PC-9 (cell line): ENCODE measurements around the gene UBE2V1. TPM values are rescaled to one million over a fixed set of nuclear protein-coding genes. Genes with fewer than 3 reads are reported as not detected.
A peak's percentile ranks its signal among the peaks of the same experiment; 100 is the strongest.

Source experiments
- BruUV-seq: library from RNA; stranded (reverse); fragments of 400-500 nt; replicated peaks from 2 replicates; lab custom pipeline; 2021; lab: Mats Ljungman, UMichigan
- CTCF ChIA-PET: fragments of 300-600 bp; sonication (Branson Sonifier 250); formaldehyde crosslinking; loops from one replicate; lab custom pipeline; 2022; ENCODE audit warnings: antibody characterized with exemption; lab: Charles Lee
- POLR2A ChIA-PET: fragments of 300-600 bp; sonication (Branson Sonifier 250); formaldehyde crosslinking; loops from one replicate; lab custom pipeline; 2022; ENCODE audit warnings: antibody characterized with exemption; ENCODE audit not compliant: unreplicated experiment; lab: Charles Lee
- DNase-seq, 2 experiments: peaks; one replicate each; pipeline versions ENCODE4 v3.0.0 to v3.0.0-alpha.2; 2015 to 2022; ENCODE audit warnings: mixed read lengths in 1 of 2
- H2AFZ ChIP-seq: fragments of 200-600 bp; sonication (generic); 2 replicates; pipeline ENCODE4 v1.8.1; 2017; ENCODE audit warnings: antibody characterized with exemption
- H3F3A ChIP-seq: fragments of 200-600 bp; sonication (generic); 2 replicates; pipeline ENCODE4 v1.8.1; 2017; ENCODE audit warnings: antibody characterized with exemption, mild to moderate bottlenecking, low read depth; ENCODE audit not compliant: insufficient read depth
- H3K27ac ChIP-seq: fragments of 200-600 bp; sonication (generic); 2 replicates; pipeline ENCODE4 v1.6.1; 2016; ENCODE audit warnings: mixed run types
- H3K27me3 ChIP-seq: fragments of 200-600 bp; sonication (generic); 2 replicates; pipeline ENCODE4 v1.6.1; 2016; ENCODE audit warnings: low read depth, mixed run types; ENCODE audit not compliant: insufficient read depth
- H3K36me3 ChIP-seq: fragments of 200-600 bp; sonication (generic); 2 replicates; pipeline ENCODE4 v1.6.1; 2016; ENCODE audit warnings: low read depth, mixed run types
- H3K4me1 ChIP-seq: fragments of 200-600 bp; sonication (generic); replicated peaks from 2 replicates; pipeline ENCODE4 v1.6.1; 2016; ENCODE audit warnings: mixed run types; ENCODE audit not compliant: insufficient read depth
- H3K4me2 ChIP-seq: fragments of 200-600 bp; sonication (generic); 2 replicates; pipeline ENCODE4 v1.6.1; 2017; ENCODE audit warnings: mixed run types
- H3K4me3 ChIP-seq: fragments of 200-600 bp; sonication (generic); 2 replicates; pipeline ENCODE4 v1.6.1; 2016; ENCODE audit warnings: mixed run types
- H3K79me2 ChIP-seq: fragments of 200-600 bp; sonication (generic); 2 replicates; pipeline ENCODE4 v1.6.1; 2017; ENCODE audit warnings: low read depth, mixed run types
- H3K9me2 ChIP-seq: fragments of 200-600 bp; sonication (generic); 2 replicates; pipeline ENCODE4 v1.8.1; 2017; ENCODE audit warnings: mild to moderate bottlenecking; ENCODE audit not compliant: insufficient read depth
- H3K9me3 ChIP-seq: fragments of 200-600 bp; sonication (generic); 2 replicates; pipeline ENCODE4 v1.8.1; 2016; ENCODE audit warnings: low read depth; ENCODE audit not compliant: insufficient read depth
- H4K20me1 ChIP-seq: fragments of 200-600 bp; sonication (generic); 2 replicates; pipeline ENCODE4 v1.8.1; 2017; ENCODE audit not compliant: insufficient read depth
- EZH2 ChIP-seq: fragments of 200-600 bp; sonication (generic); IDR thresholded peaks from 2 replicates; pipeline ENCODE4 v1.8.0; 2017; ENCODE audit warnings: antibody characterized with exemption, low read depth
- intact Hi-C: fragments of 100-400 bp; cut with micrococcal nuclease; formaldehyde crosslinking; loops from one replicate; pipeline ENCODE4 v1.10.0; 2022; ENCODE audit not compliant: unreplicated experiment
- total RNA-seq: library from RNA; stranded (reverse); gene quantifications from 2 replicates; pipeline ENCODE4 v1.2.3, GENCODE V29; 2021
- TF ChIP-seq, protein P1 (sequence below): fragments of 200-600 bp; sonication (generic); conservative IDR thresholded peaks from 2 replicates; pipeline ENCODE4 v1.6.1; 2017; ENCODE audit warnings: mixed run types, antibody characterized with exemption, mild to moderate bottlenecking, moderate library complexity

The UBE2V1 gene
- total RNA-seq, 1 experiment from 2014 or later: 174 TPM

DNA sequence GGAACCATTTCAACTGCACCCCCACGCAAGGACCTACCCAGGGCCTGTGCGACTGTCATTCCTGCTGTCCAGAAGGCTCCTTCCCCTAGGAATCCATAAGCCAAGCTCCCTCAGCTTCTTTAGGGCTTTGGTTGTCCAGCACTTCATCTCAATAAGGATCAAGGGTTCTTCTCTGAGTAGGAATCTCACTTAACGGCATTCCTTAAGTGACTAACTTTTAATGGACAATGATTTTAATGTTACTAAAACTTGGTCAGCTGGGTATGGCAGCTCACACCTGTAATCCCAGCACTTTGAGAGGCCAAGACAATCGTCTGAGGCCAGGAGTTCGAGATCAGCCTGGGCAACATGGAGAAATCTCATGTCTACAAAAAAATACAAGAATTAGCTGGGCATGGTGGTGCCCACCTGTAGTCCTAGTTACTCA lies 13.4 kb downstream of the UBE2V1 start:
- H3K9me3 ChIP-seq: no peaks in the 10 kb centered on the region
- intact Hi-C loops: no loop called here
- ChIA-PET POLR2A (interaction anchor here (0.5 kb wide), 1 partner anchor 645 kb away, joined by 5 read pairs; no protein-coding TSS in a partner anchor), CTCF (interaction anchor here (0.5 to 0.6 kb wide), 3 partner anchors 15 to 349 kb away, joined by 3 to 6 read pairs (median 3); no protein-coding TSS in a partner anchor)
- H3F3A ChIP-seq: peaks cover 46% of the 10 kb centered on the region; the same call in 1 of the 2 replicates
- H3K79me2 ChIP-seq: peaks cover 99% of the 10 kb centered on the region
- no peak overlapping the region for H3K4me3 ChIP-seq
- H4K20me1 ChIP-seq: peaks cover 75% of the 10 kb centered on the region
- H3K9me2 ChIP-seq: no peaks in the 10 kb centered on the region
- no peak overlapping the region for H3K4me2 ChIP-seq
- TF ChIP-seq EZH2: no peak
- TF ChIP-seq, protein P1, sequence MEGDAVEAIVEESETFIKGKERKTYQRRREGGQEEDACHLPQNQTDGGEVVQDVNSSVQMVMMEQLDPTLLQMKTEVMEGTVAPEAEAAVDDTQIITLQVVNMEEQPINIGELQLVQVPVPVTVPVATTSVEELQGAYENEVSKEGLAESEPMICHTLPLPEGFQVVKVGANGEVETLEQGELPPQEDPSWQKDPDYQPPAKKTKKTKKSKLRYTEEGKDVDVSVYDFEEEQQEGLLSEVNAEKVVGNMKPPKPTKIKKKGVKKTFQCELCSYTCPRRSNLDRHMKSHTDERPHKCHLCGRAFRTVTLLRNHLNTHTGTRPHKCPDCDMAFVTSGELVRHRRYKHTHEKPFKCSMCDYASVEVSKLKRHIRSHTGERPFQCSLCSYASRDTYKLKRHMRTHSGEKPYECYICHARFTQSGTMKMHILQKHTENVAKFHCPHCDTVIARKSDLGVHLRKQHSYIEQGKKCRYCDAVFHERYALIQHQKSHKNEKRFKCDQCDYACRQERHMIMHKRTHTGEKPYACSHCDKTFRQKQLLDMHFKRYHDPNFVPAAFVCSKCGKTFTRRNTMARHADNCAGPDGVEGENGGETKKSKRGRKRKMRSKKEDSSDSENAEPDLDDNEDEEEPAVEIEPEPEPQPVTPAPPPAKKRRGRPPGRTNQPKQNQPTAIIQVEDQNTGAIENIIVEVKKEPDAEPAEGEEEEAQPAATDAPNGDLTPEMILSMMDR: no peak
- peaks cover 35% of the 10 kb centered on the region for H3K4me1 ChIP-seq
- no peak overlapping the region for H2AFZ ChIP-seq
- DNase-seq: peak in 1 of 2 experiments; percentile 80
- peaks cover 32% of the 10 kb centered on the region; the same call in 1 of the 2 replicates for H3K36me3 ChIP-seq
- no peaks in the 10 kb centered on the region for H3K27me3 ChIP-seq
- no TSS peak for BruUV-seq
- 0 out of 2 replicates have a peak overlapping the region, but pooled peaks have one; percentile 5 for H3K27ac ChIP-seq

DNA sequence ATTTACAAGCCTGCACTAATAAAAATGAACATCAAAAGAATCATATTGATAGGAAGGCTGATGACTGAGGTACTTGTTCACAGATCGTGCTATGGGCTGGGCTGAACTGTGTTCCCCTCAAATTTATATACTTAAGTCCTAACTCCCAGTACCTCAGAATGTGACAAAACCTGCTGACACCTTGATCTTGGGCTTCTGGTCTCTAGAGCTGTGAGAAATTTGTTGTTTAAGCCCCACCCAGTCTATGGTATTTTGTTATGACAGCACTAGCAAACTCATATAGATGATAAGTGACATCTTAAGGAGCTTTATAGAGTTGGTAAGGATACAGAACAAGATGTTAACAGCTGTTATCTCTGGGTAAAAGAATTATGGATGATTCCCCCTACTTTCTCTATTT lies 13.8 kb downstream of the UBE2V1 start:
- peak in 1 of 2 experiments; percentile 65 for DNase-seq
- peaks cover 78% of the 10 kb centered on the region for H4K20me1 ChIP-seq
- H3K4me1 ChIP-seq: peaks cover 35% of the 10 kb centered on the region
- H3K9me2 ChIP-seq: no peaks in the 10 kb centered on the region
- CTCF ChIA-PET: interaction anchor here (0.5 to 0.6 kb wide), 2 partner anchors 15 to 120 kb away, joined by 3 to 6 read pairs; no protein-coding TSS in a partner anchor
- TF ChIP-seq, protein P1: no peak
- TF ChIP-seq EZH2: no peak
- POLR2A ChIA-PET: interaction anchor here (0.5 kb wide), 1 partner anchor 645 kb away, joined by 5 read pairs; no protein-coding TSS in a partner anchor
- peaks cover 98% of the 10 kb centered on the region for H3K79me2 ChIP-seq
- intact Hi-C loops: no loop called here
- H3K4me2 ChIP-seq: no peak overlapping the region
- BruUV-seq: no TSS peak
- no peaks in the 10 kb centered on the region for H3K27me3 ChIP-seq
- H3K27ac ChIP-seq: 0 out of 2 replicates have a peak overlapping the region, but pooled peaks have one; percentile 5
- H3K4me3 ChIP-seq: no peak overlapping the region
- no peaks in the 10 kb centered on the region for H3K9me3 ChIP-seq
- peaks cover 44% of the 10 kb centered on the region; the same call in 1 of the 2 replicates for H3F3A ChIP-seq
- no peak overlapping the region for H2AFZ ChIP-seq
- peaks cover 36% of the 10 kb centered on the region; the same call in 1 of the 2 replicates for H3K36me3 ChIP-seq

DNA sequence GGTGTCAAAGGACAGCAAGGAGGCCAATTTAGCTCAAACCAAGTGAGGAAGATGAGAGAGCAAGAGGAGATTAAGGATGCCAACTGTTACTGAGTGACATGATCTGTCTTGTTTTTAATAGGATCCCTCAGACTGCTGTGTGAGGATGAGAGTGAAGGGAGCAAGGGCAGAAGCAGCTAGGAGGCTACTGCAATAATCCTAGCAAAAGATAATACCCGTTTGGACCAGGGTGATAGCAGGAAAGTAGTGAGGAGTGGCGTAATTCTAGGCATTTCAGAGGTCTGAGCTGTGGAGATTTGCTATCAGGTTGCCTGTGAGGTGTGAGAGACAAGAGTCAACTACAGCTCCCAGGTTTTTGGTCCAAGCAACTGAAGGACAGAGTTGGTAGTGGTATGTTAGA lies 14.7 kb downstream of the UBE2V1 start:
- Histone ChIP-seq H3K9me3 (no peaks in the 10 kb centered on the region), H3K9me2 (no peaks in the 10 kb centered on the region), H3K4me2 (no peak overlapping the region), H3K79me2 (peaks cover 95% of the 10 kb centered on the region), H2AFZ (no peak overlapping the region), H3F3A (peaks cover 42% of the 10 kb centered on the region; the same call in 1 of the 2 replicates), H3K27ac (no peak overlapping the region), H3K27me3 (no peaks in the 10 kb centered on the region), H3K36me3 (peaks cover 40% of the 10 kb centered on the region), H3K4me3 (no peak overlapping the region), H3K4me1 (peaks cover 31% of the 10 kb centered on the region), H4K20me1 (peaks cover 80% of the 10 kb centered on the region)
- no TSS peak for BruUV-seq
- intact Hi-C loops: no loop called here
- CTCF ChIA-PET: no interaction called here
- POLR2A ChIA-PET: interaction anchor here (0.8 kb wide), 1 partner anchor 155 kb away, joined by 7 read pairs; no protein-coding TSS in a partner anchor
- TF ChIP-seq, protein P1: no peak
- TF ChIP-seq EZH2: no peak
- no peak for DNase-seq
